Measurements from ENCODE around the gene TEX9. TPM values are rescaled to one million over a fixed set of nuclear protein-coding genes. Genes with fewer than 3 reads are reported as not detected.

The TEX9 gene
- total and polyA plus RNA-seq, 2 of the 4 experiments (the other 2 are of a cell fraction): 0.63 to 1.4 TPM

DNA sequence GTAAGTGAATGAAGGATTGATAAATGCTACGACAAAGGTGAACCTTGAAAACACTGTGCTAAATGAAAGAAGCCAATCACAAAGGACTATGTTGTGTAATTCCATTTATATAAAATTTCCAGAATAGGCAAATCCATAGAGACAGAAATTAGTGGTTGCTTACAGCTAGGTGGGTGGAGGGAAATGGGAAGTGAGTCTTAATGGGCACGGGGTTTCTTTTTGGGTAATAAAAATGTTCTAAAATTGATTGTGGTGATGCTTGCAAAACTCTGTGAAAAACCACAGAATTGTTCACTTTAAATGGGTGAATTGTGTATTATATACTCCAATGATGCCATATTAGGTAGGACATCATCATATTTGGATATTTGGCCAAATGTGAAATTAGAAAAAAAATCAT lies 20.9 kb upstream of the TEX9 start:
- Histone ChIP-seq H3K4me2 (ENCODE audit: low read depth, low read length) (no peak overlapping the region), H3K4me1 (ENCODE audit: control insufficient read depth, insufficient read depth, low read length) (no peaks in the 10 kb centered on the region), H3K79me1 (ENCODE audit: low read depth in 1 of 2, low read length in 2 of 2) (no peaks in the 10 kb centered on the region), H3K9me1 (ENCODE audit: insufficient read depth, low read length) (no peaks in the 10 kb centered on the region), H3K27me3 (ENCODE audit: control insufficient read depth, insufficient read depth, low read length) (no peaks in the 10 kb centered on the region), H2BK5ac (ENCODE audit: low read depth, low read length, poor library complexity, severe bottlenecking) (no peak overlapping the region), H3K27ac (ENCODE audit: insufficient read depth, low read length) (no peak overlapping the region), H4K91ac (ENCODE audit: insufficient read depth, low read depth, low read length) (no peak overlapping the region), H2BK20ac (ENCODE audit: low read depth, low read length) (no peak overlapping the region), H3K18ac (ENCODE audit: low read depth, low read length) (no peak overlapping the region), H3K36me3 (ENCODE audit: control insufficient read depth, insufficient read depth, low read length) (no peaks in the 10 kb centered on the region), H2AK5ac (ENCODE audit: low read depth, low read length) (no peak overlapping the region), H2BK15ac (ENCODE audit: low read depth, low read length) (no peak overlapping the region), H3K56ac (ENCODE audit: extremely low read depth, insufficient read depth, low read length) (no peak overlapping the region), H3K4me3 (ENCODE audit: insufficient read depth, low read depth, low read length) (no peak overlapping the region), H3K14ac (replicated peaks; ENCODE audit: low read depth, low read length) (no peak overlapping the region), H3K9ac (ENCODE audit: low read depth, low read length) (no peak overlapping the region), H2BK120ac (ENCODE audit: low read depth, low read length) (no peak overlapping the region), H2AK9ac (replicated peaks; ENCODE audit: low read depth, low read length, poor library complexity) (no peak overlapping the region), H3K4ac (ENCODE audit: low read depth, low read length) (no peak overlapping the region), H2AFZ (replicated peaks; ENCODE audit: low read length, poor library complexity) (no peak overlapping the region), H3K23ac (ENCODE audit: low read depth, low read length) (no peak overlapping the region), H4K5ac (ENCODE audit: low read depth, low read length) (no peak overlapping the region), H4K8ac (ENCODE audit: low read depth in 2 of 2, low read length in 2 of 2) (no peak overlapping the region), H3K9me3 (ENCODE audit: control insufficient read depth, insufficient read depth, low read length) (no peaks in the 10 kb centered on the region), H4K20me1 (ENCODE audit: insufficient read depth, low read length) (no peaks in the 10 kb centered on the region)
- no TSS peak for BruUV-seq (replicated peaks)
- TF ChIP-seq RFX5 (IDR thresholded peaks at IDR 0.05; ENCODE audit: low read depth, low read length) (no peak), FOS (IDR thresholded peaks at IDR 0.05; ENCODE audit: low read depth, low read length) (no peak), RCOR1 (IDR thresholded peaks at IDR 0.05; ENCODE audit: insufficient replicate concordance, low read length) (no peak), POLR2A (IDR thresholded peaks at IDR 0.05; ENCODE audit: low read depth, low read length) (no peak), BHLHE40 (IDR thresholded peaks at IDR 0.05; ENCODE audit: low read depth, low read length) (no peak), MAFK (IDR thresholded peaks at IDR 0.05; ENCODE audit: low read depth, low read length) (no peak), CHD1 (IDR thresholded peaks at IDR 0.05; ENCODE audit: low read depth, low read length) (no peak), RAD21 (IDR thresholded peaks at IDR 0.05; ENCODE audit: low read length) (no peak), NFE2L2 (IDR thresholded peaks at IDR 0.05; ENCODE audit: low read depth, low read length) (no peak), SMC3 (IDR thresholded peaks at IDR 0.05; ENCODE audit: low read depth, low read length) (no peak), MAZ (IDR thresholded peaks at IDR 0.05; ENCODE audit: borderline replicate concordance, low read depth, low read length) (no peak), CEBPB (IDR thresholded peaks at IDR 0.05; ENCODE audit: low read depth, low read length) (no peak), MXI1 (IDR thresholded peaks at IDR 0.05; ENCODE audit: borderline replicate concordance, low read depth, low read length) (no peak)
- TF ChIP-seq, protein P1, sequence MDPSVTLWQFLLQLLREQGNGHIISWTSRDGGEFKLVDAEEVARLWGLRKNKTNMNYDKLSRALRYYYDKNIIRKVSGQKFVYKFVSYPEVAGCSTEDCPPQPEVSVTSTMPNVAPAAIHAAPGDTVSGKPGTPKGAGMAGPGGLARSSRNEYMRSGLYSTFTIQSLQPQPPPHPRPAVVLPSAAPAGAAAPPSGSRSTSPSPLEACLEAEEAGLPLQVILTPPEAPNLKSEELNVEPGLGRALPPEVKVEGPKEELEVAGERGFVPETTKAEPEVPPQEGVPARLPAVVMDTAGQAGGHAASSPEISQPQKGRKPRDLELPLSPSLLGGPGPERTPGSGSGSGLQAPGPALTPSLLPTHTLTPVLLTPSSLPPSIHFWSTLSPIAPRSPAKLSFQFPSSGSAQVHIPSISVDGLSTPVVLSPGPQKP (IDR thresholded peaks at IDR 0.05; ENCODE audit: borderline replicate concordance, low read depth, low read length): no peak
- TF ChIP-seq, protein P2, sequence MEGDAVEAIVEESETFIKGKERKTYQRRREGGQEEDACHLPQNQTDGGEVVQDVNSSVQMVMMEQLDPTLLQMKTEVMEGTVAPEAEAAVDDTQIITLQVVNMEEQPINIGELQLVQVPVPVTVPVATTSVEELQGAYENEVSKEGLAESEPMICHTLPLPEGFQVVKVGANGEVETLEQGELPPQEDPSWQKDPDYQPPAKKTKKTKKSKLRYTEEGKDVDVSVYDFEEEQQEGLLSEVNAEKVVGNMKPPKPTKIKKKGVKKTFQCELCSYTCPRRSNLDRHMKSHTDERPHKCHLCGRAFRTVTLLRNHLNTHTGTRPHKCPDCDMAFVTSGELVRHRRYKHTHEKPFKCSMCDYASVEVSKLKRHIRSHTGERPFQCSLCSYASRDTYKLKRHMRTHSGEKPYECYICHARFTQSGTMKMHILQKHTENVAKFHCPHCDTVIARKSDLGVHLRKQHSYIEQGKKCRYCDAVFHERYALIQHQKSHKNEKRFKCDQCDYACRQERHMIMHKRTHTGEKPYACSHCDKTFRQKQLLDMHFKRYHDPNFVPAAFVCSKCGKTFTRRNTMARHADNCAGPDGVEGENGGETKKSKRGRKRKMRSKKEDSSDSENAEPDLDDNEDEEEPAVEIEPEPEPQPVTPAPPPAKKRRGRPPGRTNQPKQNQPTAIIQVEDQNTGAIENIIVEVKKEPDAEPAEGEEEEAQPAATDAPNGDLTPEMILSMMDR (conservative IDR thresholded peaks at IDR 0.05; ENCODE audit: low read depth, low read length): no peak
- TF ChIP-seq, protein P3, sequence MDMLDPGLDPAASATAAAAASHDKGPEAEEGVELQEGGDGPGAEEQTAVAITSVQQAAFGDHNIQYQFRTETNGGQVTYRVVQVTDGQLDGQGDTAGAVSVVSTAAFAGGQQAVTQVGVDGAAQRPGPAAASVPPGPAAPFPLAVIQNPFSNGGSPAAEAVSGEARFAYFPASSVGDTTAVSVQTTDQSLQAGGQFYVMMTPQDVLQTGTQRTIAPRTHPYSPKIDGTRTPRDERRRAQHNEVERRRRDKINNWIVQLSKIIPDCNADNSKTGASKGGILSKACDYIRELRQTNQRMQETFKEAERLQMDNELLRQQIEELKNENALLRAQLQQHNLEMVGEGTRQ (IDR thresholded peaks at IDR 0.05; ENCODE audit: low read depth, low read length): no peak
- DNase-seq: no peak
- in situ Hi-C loops (cut with MboI; ENCODE audit: low sequenced_read_pairs) (no loop called here), intact Hi-C loops (cut with micrococcal nuclease) (no loop called here), dilution Hi-C loops (cut with HindIII; ENCODE audit: low sequenced_read_pairs, unreplicated experiment) (no loop called here)
- no peak for ATAC-seq (ENCODE audit: low read depth)
- ChIA-PET CTCF (no interaction called here), POLR2A (ENCODE audit: unreplicated experiment) (interaction anchor here (0.5 kb wide), 1 partner anchor 13 kb away, joined by 3 read pairs; no protein-coding TSS in a partner anchor)
- WGBS, 2 experiments (ENCODE audit: extremely low coverage in 2 of 2, insufficient read length in 1 of 2): no CpG with 5 or more reads among the region's 2 CpGs
